GM06990 (cell line): ENCODE results near the gene EVI5.
"Not testable (repeated sequence)": the region's sequence is repeated elsewhere in the genome, so short reads cannot be mapped to it uniquely, and the experiment has no call there.

Experiments
- DNase-seq: peaks from one replicate; pipeline ENCODE4 v3.0.0-alpha.2; 2011; ENCODE audit not compliant: insufficient read length; ENCODE audit errors: extremely low read depth
- H3K27me3 ChIP-seq: replicated peaks from 2 replicates; pipeline ENCODE4 v1.6.0; 2011; ENCODE audit warnings: low read length; ENCODE audit not compliant: control insufficient read depth, insufficient read depth
- H3K36me3 ChIP-seq: 2 replicates; pipeline ENCODE4 v1.5.1; 2011; ENCODE audit warnings: low read length; ENCODE audit not compliant: control insufficient read depth, insufficient read depth
- H3K4me3 ChIP-seq: replicated peaks from 2 replicates; pipeline ENCODE4 v1.5.1; 2011; ENCODE audit warnings: low read depth, mild to moderate bottlenecking, control low read depth, low read length
- TF ChIP-seq, protein P1 (sequence below): IDR thresholded peaks from 2 replicates; pipeline ENCODE4 v1.5.1; 2011; ENCODE audit warnings: low read length, control low read depth, mild to moderate bottlenecking, inconsistent platforms; ENCODE audit not compliant: insufficient read depth, poor library complexity, severe bottlenecking

The EVI5 gene

DNA sequence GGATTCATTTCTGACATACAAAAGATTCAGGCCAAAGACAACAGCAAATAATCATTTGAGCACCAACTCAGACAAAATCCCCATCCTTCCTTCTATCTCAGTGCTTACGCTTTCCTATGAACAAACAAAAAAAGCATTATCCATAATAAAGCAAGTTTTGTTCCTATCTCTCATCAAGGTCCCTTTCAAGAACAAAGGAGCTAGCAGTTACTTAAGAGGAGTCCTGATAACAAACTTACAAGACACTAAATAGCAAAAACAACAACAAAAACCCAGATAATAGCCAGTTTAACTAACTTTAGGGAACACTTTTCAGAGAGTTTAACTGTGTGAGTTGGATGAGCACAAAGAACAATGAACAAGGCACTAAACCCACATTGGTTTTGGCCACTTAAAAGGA lies 10.5 kb downstream of the EVI5 start:
- H3K36me3 ChIP-seq, result no peaks in the 10 kb centered on the region
- H3K27me3 ChIP-seq, result no peaks in the 10 kb centered on the region
- no peak for DNase-seq
- TF ChIP-seq, protein P1, sequence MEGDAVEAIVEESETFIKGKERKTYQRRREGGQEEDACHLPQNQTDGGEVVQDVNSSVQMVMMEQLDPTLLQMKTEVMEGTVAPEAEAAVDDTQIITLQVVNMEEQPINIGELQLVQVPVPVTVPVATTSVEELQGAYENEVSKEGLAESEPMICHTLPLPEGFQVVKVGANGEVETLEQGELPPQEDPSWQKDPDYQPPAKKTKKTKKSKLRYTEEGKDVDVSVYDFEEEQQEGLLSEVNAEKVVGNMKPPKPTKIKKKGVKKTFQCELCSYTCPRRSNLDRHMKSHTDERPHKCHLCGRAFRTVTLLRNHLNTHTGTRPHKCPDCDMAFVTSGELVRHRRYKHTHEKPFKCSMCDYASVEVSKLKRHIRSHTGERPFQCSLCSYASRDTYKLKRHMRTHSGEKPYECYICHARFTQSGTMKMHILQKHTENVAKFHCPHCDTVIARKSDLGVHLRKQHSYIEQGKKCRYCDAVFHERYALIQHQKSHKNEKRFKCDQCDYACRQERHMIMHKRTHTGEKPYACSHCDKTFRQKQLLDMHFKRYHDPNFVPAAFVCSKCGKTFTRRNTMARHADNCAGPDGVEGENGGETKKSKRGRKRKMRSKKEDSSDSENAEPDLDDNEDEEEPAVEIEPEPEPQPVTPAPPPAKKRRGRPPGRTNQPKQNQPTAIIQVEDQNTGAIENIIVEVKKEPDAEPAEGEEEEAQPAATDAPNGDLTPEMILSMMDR, result no peak
- H3K4me3 ChIP-seq, result no peak overlapping the region

DNA sequence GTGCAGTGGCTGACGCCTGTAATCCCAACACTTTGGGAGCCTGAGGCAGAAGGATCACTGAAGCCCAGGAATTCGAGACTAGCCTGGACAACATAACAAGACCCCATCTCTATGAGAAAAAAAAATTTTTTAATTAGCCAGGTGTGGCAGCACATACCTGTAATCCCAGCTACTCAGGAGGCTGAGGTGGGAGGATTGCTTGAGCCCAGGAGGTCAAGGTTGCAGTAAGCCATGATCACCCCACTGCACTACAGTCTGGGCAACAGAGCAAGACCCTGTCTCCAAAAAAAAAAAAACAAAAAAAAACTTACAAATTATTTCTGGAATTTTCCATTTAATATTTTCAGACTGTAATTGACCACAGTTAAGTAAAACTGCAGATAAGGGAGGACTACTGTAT lies 11.2 kb downstream of the EVI5 start:
- not testable (repeated sequence) for DNase-seq, H3K4me3 ChIP-seq, H3K27me3 ChIP-seq, H3K36me3 ChIP-seq

DNA sequence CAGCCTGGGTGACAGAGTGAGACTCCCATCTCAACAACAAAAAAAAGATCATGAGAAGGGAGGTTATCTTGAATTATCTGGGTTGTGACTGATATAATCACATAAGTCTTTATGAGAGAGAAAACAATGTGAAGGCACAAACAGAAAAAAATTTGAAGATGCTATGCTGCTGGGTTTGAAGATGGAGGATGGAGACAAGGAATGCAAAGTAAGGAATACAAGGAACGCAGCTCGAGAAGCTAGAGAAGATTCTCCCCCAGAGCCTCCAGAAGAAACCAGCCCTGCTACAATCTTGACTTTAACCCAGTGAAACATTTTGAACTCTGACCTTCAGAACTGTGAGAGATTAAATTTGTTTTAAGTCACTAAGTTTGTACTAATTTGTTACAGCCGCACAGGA lies 15.1 kb downstream of the EVI5 start:
- no peaks in the 10 kb centered on the region for H3K27me3 ChIP-seq
- H3K4me3 ChIP-seq, result no peak overlapping the region
- TF ChIP-seq, protein P1, result no peak
- no peak for DNase-seq
- H3K36me3 ChIP-seq, result no peaks in the 10 kb centered on the region

DNA sequence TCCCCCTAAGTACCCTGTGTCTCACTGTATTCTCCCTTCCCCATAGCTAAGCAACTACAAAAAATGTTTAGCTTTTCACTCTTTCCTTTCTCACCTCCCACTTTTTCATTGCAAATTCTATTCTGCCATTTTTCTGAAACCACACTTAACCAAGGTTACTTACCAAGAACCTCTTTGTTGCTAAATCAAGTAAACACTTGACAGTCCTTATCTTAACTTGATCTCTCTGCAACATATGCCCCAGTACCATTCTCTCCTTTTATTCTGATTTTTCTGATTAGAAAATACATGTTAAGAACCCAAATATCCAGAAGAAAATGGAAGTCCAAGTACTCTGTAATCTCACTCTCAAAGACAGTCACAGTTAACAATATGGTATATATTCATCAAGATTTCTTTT lies 16.0 kb downstream of the EVI5 start:
- Histone ChIP-seq H3K27me3 (no peaks in the 10 kb centered on the region), H3K36me3 (no peaks in the 10 kb centered on the region), H3K4me3 (no peak overlapping the region)
- TF ChIP-seq, protein P1, result no peak
- DNase-seq, result no peak

DNA sequence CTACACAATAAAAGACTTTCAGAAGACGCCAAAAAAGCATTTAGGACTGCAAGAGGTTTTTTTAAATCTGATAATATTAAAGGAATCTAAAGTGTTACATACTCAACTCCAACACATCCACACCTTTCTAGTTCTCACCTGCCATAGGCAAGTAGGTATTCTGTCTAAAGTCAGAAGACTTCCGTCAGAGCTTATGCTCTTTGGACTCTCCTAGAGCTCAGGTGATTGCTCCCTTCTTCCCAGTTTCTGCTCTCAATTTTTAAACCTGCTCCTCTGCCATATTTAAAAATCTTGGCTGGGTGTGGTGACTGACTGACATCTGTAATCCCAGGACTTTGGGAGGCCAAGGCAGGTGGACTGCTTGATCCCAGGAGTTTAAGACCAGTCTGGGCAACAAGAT lies 16.6 kb downstream of the EVI5 start:
- TF ChIP-seq, protein P1, result no peak
- H3K36me3 ChIP-seq, result no peaks in the 10 kb centered on the region
- no peak for DNase-seq
- H3K4me3 ChIP-seq, result no peak overlapping the region
- no peaks in the 10 kb centered on the region for H3K27me3 ChIP-seq

DNA sequence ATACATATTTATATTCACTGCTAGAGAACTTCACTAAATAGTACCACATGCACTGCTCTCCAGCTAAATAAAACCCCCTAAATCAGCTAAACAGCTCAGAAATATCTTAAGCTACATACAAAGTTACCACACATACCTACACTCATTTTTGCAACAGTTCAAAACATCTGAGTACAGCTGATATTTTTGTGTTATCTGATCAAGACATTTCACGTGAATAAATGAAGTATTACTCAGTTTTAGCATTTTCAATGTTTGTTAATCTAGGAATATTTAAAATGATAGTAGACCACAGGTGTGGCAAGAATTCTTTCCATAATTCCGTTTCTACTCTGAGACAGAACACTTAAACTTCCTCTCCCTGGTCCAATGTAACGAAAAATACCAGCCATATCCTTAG lies 20.8 kb downstream of the EVI5 start:
- TF ChIP-seq, protein P1, result no peak
- H3K36me3 ChIP-seq, result no peaks in the 10 kb centered on the region
- H3K4me3 ChIP-seq, result no peak overlapping the region
- H3K27me3 ChIP-seq, result no peaks in the 10 kb centered on the region
- DNase-seq, result no peak
